Transverse colon (tissue), 4 donors: Measurements from ENCODE around the gene RGS16. TPM values are rescaled to one million over a fixed set of nuclear protein-coding genes. Genes with fewer than 3 reads are reported as not detected.

ENCODE experiments used
- DNase-seq: peaks from one replicate; pipeline ENCODE4 v3.0.0-alpha.2; 2019
- H3K27ac ChIP-seq, 4 donors: fragments of 200-600 bp; sonication (generic); 2 replicates each; pipeline ENCODE4 v1.5.1; 2016 to 2018; ENCODE audit warnings: inconsistent platforms in 4 of 4
- H3K27me3 ChIP-seq: fragments of 200-600 bp; sonication (generic); 2 replicates; pipeline ENCODE4 v1.5.1; 2017; ENCODE audit warnings: inconsistent platforms
- H3K36me3 ChIP-seq, 4 donors: fragments of 200-600 bp; sonication (generic); 2 replicates each; pipeline ENCODE4 v1.5.1; 2017 to 2019; ENCODE audit warnings: inconsistent platforms in 4 of 4
- H3K4me1 ChIP-seq, 4 donors: fragments of 200-600 bp; sonication (generic); 2 replicates each; pipeline ENCODE4 v1.5.1; 2017 to 2020; ENCODE audit warnings: inconsistent platforms in 4 of 4
- H3K4me3 ChIP-seq, 4 donors: fragments of 200-600 bp; sonication (generic); 1 replicate in 1 of 4; 2 replicates in 3 of 4; pipeline versions ENCODE4 v1.5.1 to v1.6.1; 2017 to 2019; ENCODE audit warnings: inconsistent platforms in 4 of 4
- H3K9me3 ChIP-seq, 2 donors: fragments of 200-600 bp; sonication (generic); 2 replicates each; pipeline ENCODE4 v1.5.1; 2017 to 2019; ENCODE audit warnings: inconsistent platforms in 2 of 2
- EP300 ChIP-seq: sonication (generic); formaldehyde crosslinking; IDR thresholded peaks from one replicate; pipeline ENCODE4 v1.6.1; 2017; ENCODE audit warnings: antibody characterized with exemption, low read depth
- POLR2A ChIP-seq: fragments of 450-650 bp; IDR thresholded peaks from one replicate; pipeline ENCODE4 v1.6.1; 2016; ENCODE audit warnings: antibody characterized with exemption, mild to moderate bottlenecking, moderate library complexity
- POLR2AphosphoS5 ChIP-seq, 3 donors: sonication (generic); formaldehyde crosslinking; IDR thresholded peaks; one replicate each; pipeline ENCODE4 v1.6.1; 2016; ENCODE audit warnings: antibody characterized with exemption in 3 of 3
- WGBS, 2 donors: methylation state at CpG; one replicate each; pipeline ENCODE4 v1.1.5; 2018; ENCODE audit warnings: low coverage in 1 of 2; 5-methylcytosine and 5-hydroxymethylcytosine counted together
- in situ Hi-C, 4 donors: fragments of 200-750 bp; cut with MboI; loops; one replicate each; pipeline versions ENCODE4 v1.15.0 to v1.15.1; 2017; ENCODE audit warnings: low sequenced_read_pairs in 3 of 4, low pct_ligation_motif_present in 1 of 4, low pct_unique_long_range_greater_than_20kb in 1 of 4
- intact Hi-C: fragments of 100-400 bp; cut with DNase I; formaldehyde crosslinking; loops from one replicate; pipeline ENCODE4 v1.15.1; 2023; ENCODE audit warnings: low total_unique reads
- small RNA-seq, 4 donors: library from RNA; depleted of rRNA; stranded (forward); fragments of <200 nt; gene quantifications; one replicate each; pipeline ENCODE3, GENCODE V24; 2016
- total RNA-seq, 4 donors: library from RNA; depleted of rRNA; stranded (reverse); fragments of >200 nt; gene quantifications; one replicate each; pipeline ENCODE4 v1.1.0, GENCODE V29; 2016
- TF ChIP-seq, protein P1 (sequence below), 5 experiments: fragments of 200-600 bp in 3 of 5; fragments of 450-650 bp in 2 of 5; sonication (generic) in 3 of 5; IDR thresholded peaks; 1 replicate in 2 of 5; 2 replicates in 3 of 5; pipeline ENCODE4 v1.5.1; 2016 to 2017; ENCODE audit warnings: antibody characterized with exemption in 5 of 5, inconsistent platforms in 3 of 5, mild to moderate bottlenecking in 2 of 5, moderate library complexity in 1 of 5

The RGS16 gene
- total RNA-seq, 4 donors from 2014 or later, result 0.82 to 3.0 (median 1.7) TPM; not detected in 1

DNA sequence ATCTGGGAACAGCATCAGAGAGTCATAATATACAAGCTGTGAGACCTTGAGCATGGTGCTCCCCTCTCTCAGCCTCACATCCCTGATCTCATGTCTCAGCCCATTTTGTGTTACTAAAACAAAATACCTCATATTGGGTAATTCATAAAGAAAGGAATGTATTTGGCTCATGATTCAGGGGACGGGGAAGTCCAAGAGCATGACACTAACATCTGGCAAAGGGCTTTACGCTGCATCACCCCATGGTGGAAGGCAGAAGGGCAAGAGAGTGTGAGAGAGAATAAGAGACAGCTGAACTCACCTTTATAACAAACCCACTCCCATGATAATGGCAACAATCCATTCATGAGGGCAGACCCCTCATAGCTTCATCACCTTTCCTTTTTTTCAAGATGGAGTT is 51.7 kb downstream of the RGS16 start:
- no peak overlapping the region for H3K27ac ChIP-seq
- H3K9me3 ChIP-seq, result peaks cover 0 to 5% of the 10 kb centered on the region in 2 donors
- no peaks in the 10 kb centered on the region for H3K27me3 ChIP-seq
- in situ Hi-C loops (no loop called here), intact Hi-C loops (no loop called here)
- H3K36me3 ChIP-seq, result no peaks in the 10 kb centered on the region
- DNase-seq, result no peak
- 88 to 100% methylated on average over 2 of the region's 2 CpGs for WGBS, 2 donors
- no peaks in the 10 kb centered on the region for H3K4me1 ChIP-seq
- TF ChIP-seq POLR2AphosphoS5 (IDR thresholded peaks at IDR 0.05) (no peak), EP300 (no peak), POLR2A (no peak)
- TF ChIP-seq, protein P1, sequence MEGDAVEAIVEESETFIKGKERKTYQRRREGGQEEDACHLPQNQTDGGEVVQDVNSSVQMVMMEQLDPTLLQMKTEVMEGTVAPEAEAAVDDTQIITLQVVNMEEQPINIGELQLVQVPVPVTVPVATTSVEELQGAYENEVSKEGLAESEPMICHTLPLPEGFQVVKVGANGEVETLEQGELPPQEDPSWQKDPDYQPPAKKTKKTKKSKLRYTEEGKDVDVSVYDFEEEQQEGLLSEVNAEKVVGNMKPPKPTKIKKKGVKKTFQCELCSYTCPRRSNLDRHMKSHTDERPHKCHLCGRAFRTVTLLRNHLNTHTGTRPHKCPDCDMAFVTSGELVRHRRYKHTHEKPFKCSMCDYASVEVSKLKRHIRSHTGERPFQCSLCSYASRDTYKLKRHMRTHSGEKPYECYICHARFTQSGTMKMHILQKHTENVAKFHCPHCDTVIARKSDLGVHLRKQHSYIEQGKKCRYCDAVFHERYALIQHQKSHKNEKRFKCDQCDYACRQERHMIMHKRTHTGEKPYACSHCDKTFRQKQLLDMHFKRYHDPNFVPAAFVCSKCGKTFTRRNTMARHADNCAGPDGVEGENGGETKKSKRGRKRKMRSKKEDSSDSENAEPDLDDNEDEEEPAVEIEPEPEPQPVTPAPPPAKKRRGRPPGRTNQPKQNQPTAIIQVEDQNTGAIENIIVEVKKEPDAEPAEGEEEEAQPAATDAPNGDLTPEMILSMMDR (IDR thresholded peaks at IDR 0.05), result no peak
- no peak overlapping the region for H3K4me3 ChIP-seq

DNA sequence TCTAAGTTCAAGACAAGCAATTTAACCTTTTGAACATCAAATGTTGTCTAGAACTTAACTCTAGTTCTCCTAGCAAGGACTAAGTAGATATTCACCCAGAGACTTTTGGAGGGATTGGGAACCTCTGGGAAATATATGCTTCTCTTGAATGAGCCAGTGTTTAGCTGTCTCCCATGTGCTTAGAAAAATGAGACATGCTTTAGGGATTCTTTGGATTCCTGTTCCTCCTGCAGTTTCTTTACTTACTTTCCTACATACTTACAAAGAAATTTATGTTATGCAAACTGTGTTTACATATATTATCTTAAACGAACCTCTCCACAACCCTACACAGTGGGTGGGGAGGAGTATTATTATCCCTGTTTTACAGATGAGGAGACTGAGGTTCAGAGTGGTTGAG is 54.4 kb downstream of the RGS16 start:
- Histone ChIP-seq H3K4me1 (no peaks in the 10 kb centered on the region), H3K9me3 (peaks cover 0 to 5% of the 10 kb centered on the region in 2 donors), H3K27me3 (peaks cover 7% of the 10 kb centered on the region), H3K4me3 (no peak overlapping the region), H3K27ac (no peak overlapping the region), H3K36me3 (no peaks in the 10 kb centered on the region)
- in situ Hi-C loops (no loop called here), intact Hi-C loops (no loop called here)
- no peak for TF ChIP-seq POLR2AphosphoS5 (IDR thresholded peaks at IDR 0.05)
- no peak for TF ChIP-seq POLR2A
- TF ChIP-seq, protein P1 (IDR thresholded peaks at IDR 0.05), result no peak
- TF ChIP-seq EP300, result no peak
- WGBS, 2 donors, result 17 to 30% methylated on average over 1 of the region's 1 CpG
- DNase-seq, result no peak

DNA sequence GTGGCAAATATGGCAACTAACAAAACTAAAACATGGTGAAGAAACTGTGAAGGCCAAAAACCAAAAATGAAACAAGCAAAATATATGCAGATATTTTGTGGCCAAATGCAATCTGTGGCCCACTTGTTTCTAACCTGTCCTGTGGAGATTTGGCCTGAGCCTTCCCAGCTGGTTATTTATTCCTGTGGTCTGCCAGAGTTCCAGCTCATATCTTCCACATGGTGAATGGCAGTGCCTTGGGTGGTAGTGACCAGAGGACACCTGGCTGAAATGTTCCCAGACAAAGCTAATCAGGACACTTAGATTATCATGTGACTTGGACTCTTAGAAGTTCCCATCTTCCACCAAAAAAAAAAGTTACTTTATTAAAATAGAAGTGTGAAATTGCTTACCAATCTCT is 54.8 kb downstream of the RGS16 start:
- Histone ChIP-seq H3K36me3 (no peaks in the 10 kb centered on the region), H3K9me3 (peaks cover 0 to 5% of the 10 kb centered on the region in 2 donors), H3K4me1 (no peaks in the 10 kb centered on the region), H3K27ac (no peak overlapping the region), H3K4me3 (no peak overlapping the region), H3K27me3 (peaks cover 7% of the 10 kb centered on the region)
- in situ Hi-C loops (no loop called here), intact Hi-C loops (no loop called here)
- no peak for DNase-seq
- TF ChIP-seq, protein P1 (IDR thresholded peaks at IDR 0.05), result no peak
- no peak for TF ChIP-seq EP300
- TF ChIP-seq POLR2AphosphoS5 (IDR thresholded peaks at IDR 0.05), result no peak

Small RNA genes lying within 50 kb of the gene (small RNA-seq; reads per million reads assigned to genes)
- 0 reads per million in 4 donors for gene RF00017

Other genes starting within 250 kb of the RGS16 start
- gene GLUL, start 212.6 kb downstream of the RGS16 start, total RNA-seq, result 1,000 to 10,000 TPM in 2 of 4 donors, 100 to 1,000 TPM in 2; 312 to 1,104 (median 985) TPM
- not detected for gene TEDDM1, start 203.7 kb downstream of the RGS16 start, total RNA-seq
- gene RGSL1, start 154.2 kb downstream of the RGS16 start, total RNA-seq, result not detected
- gene RNASEL, start 15.1 kb downstream of the RGS16 start, total RNA-seq, result 10 to 100 TPM in 3 of 4 donors, 1 to 10 TPM in 1; 9.0 to 19.9 (median 15.4) TPM
- 1 to 10 TPM in 1 of 4 donors, not detected in 3; 2.2 TPM for gene RGS8, start 80.2 kb upstream of the RGS16 start, total RNA-seq
- gene NPL, start 185.4 kb upstream of the RGS16 start, total RNA-seq, result 10 to 100 TPM in 2 of 4 donors, 1 to 10 TPM in 1, not detected in 1; 9.6 to 94.5 (median 11.4) TPM
- gene DHX9, start 235.0 kb upstream of the RGS16 start, total RNA-seq, result 10 to 100 TPM; 29.5 to 84.0 (median 65.8) TPM